GM19099 (cell line): Measurements from ENCODE around the gene AKAP3.

ENCODE experiments used
- POLR2A ChIP-seq: IDR thresholded peaks from 3 replicates; pipeline ENCODE4 v1.6.1; 2011; ENCODE audit warnings: low read depth; ENCODE audit not compliant: insufficient read length; ENCODE audit errors: extremely low read depth

The AKAP3 gene

DNA sequence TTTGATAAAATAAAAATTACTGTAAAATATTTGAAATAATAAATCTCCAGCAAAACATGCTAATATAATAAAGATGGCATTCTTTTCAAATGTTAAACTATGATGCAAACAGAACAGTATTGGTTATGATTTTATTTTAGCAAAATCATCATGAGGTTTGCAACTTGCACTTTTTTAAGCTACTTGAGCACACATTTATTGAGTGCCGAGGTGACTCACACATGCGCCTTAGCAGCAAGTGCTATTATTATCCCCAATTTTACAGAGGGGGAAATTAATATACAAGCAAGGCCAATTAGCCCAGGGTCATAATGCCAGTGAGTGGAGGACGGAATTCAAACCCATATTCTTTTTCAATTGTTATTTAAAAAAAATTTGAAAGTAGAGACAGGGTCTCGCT, 79.6 kb downstream of the AKAP3 start:
- no peak for TF ChIP-seq POLR2A

DNA sequence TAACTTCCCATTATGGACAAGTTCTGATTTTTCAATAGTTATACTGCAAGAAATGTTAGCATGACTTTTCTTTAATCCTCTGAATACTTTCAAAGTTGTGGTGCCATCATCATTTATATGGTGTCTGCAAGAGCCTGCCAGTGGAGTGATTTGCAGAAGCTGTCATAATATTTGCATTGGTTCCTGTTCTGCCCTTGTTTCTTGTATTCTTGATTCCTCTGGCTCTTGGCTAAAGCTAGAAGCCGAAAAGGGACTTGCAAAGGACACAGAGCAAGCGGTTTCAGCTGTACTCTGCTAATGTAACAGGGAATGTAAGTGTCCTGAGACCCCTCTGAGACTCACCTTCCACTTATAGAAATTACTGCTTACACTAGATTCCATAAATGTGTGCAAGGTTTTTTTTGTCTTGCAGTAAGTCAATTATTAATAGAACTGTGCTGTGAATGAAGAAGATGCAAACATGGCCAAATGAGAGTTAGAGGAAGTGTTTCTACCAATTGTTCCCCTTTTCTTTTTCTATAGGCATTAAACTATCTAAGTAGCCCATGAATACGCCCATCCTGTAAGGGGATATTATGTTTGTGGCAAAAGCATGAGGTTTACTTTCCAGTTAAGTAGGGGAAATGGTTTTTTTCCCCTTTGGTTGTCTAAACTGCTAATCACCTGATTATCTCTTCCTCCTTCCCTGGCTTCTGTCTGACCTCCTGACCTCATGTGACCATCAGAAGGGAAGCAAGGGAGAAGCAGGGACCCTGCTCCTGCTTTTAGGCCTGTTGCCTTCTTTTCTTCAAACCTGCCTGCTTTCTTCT, 81.6 kb downstream of the AKAP3 start:
- peak; percentile 41 for TF ChIP-seq POLR2A

DNA sequence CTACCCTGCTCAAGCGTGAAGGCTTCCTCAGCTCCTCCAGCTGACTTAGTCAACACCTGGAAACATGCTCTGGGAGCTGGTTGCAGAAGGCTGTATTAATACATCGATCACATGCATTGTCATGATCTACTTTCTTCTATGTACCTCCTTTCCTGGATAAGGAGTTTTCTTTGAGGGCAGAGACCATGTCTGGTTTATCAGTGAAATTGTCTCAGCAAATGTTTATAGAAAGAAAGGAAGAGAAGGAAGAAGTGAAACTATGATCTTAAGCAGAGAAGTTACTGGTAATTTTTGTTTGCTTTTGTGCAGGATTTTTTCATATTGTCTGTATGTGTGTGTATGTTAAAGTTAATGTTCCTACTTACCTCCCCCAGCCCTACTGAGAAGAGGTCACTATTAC, 82.4 kb downstream of the AKAP3 start:
- no peak for TF ChIP-seq POLR2A
